KOPT-K1 (cell line): ENCODE results near the gene MYMK.

Experiments used
- H3K27ac ChIP-seq: fragments of 200-600 bp; sonication (generic); 2 replicates; pipeline ENCODE4 v1.5.1; 2016; ENCODE audit warnings: antibody characterized with exemption, mild to moderate bottlenecking, low read depth, low read length; ENCODE audit not compliant: poor library complexity, severe bottlenecking
- H3K36me3 ChIP-seq: fragments of 200-600 bp; sonication (generic); 2 replicates; pipeline ENCODE4 v1.5.1; 2017; ENCODE audit warnings: antibody characterized with exemption, mild to moderate bottlenecking, low read length, moderate library complexity; ENCODE audit not compliant: insufficient read depth
- H3K9me3 ChIP-seq: fragments of 200-600 bp; sonication (generic); 2 replicates; pipeline ENCODE4 v1.5.1; 2017; ENCODE audit warnings: antibody characterized with exemption, low read length, mild to moderate bottlenecking; ENCODE audit not compliant: insufficient read depth, poor library complexity, severe bottlenecking

MYMK gene

DNA sequence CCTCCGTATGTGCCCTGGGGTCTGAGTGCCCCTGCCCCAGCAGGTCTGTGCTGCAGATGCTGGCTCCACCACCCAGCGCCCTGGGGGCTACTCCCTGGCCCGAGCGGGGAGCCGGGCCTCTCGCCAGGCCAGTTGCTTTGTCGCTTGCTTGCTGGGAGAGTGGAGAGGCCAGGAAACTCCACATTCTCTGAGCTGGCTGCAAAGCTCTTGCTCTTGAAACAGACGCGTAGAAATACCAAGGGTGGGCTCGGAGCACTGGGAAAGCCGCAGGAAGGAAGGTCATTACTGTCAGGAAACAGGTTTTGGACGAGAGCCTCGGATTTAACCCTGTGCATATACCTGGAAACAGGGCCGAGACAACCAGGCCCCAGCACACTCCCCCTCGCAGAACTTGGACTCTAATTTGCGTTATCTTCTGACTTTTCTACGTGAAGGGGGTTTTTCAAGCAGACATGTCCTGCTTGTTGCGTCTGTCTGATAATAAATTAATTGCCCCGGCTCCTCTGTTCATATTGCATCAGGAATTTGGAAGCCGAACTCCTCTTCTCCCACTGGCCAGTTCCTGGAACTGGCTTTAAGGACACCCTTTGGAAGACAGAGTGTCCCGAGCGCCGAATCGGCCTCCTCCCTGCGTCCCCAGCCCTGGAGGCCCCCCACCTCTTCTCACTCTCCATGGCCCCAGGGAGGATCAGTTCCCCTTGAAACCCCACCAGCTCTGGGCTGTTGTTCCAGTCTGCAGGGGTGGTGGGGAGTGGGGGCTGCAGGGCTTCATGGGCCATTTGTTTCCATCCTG, 20.9 kb upstream of the MYMK start:
- H3K27ac ChIP-seq, result no peak overlapping the region
- no peaks in the 10 kb centered on the region for H3K9me3 ChIP-seq
- H3K36me3 ChIP-seq, result no peaks in the 10 kb centered on the region

DNA sequence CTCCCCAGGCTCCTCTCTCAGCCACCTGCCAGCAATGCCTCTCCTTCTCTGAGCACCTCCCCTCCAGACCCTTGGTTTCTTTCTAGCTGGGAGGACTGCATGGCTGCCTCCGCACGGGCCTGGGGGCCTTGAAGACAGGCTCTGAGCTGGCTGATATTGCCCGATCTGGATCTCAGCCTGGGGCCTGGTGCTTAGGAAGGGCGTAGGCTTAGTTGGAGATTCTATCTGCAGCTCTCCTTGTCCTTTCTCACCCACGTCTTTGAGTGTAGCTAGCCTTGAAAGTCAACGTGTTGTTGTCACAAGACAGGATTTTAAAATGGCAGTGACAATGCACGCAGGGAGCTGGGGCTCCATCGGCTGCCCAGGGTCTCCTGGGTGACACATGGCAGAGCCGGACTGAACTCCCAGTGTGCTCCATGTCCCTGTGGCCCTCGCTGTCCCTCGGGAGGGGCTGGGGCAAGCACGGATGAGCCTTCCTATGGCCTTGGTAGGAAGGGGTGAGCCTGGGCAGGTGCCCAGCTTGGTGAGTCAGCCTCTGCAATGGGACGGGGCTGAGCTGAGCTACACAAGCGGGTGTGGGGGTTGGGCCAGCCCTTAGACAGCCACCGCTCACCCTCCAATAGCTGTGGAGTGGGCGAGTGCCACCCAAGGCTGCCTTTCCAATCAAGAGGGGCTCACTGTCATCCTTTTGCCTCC, 19.2 kb upstream of the MYMK start:
- no peak overlapping the region for H3K27ac ChIP-seq
- no peaks in the 10 kb centered on the region for H3K36me3 ChIP-seq
- H3K9me3 ChIP-seq, result no peaks in the 10 kb centered on the region

DNA sequence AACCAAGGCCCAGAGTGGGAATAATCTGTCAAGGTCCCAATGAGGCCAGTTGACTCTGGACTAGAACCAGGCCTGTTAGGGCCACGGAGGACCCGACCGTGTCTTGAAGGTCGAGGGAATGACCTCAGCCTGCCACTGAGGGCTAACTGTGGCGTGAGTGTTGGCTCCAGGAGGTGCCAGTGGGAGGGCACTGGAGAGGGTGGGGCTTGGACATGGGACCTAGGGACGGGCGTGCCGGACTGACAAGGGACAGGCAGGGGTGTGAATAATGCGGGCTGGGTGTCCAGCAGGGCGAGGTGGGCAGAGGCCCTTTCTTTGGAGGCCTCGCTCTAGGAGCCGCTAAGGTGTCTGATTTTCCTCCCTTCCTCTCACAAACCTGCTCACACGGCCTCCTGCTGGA, 17.2 kb upstream of the MYMK start:
- Histone ChIP-seq H3K9me3 (no peaks in the 10 kb centered on the region), H3K36me3 (no peaks in the 10 kb centered on the region), H3K27ac (no peak overlapping the region)

DNA sequence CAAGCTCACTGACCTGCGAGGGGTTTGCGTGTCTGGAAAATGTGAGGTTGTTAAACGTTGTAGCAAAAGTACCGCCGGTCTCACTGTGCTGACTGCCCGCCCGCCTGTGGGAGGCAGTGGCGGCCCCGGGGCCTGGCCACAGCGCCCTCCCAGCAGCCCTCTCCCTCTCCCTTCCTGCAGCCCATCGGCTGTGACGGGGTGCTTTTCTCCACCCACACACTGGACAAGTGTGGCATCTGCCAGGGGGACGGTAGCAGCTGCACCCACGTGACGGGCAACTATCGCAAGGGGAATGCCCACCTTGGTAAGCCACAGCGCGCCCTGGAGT, 15.9 kb upstream of the MYMK start:
- H3K27ac ChIP-seq, result no peak overlapping the region
- H3K9me3 ChIP-seq, result no peaks in the 10 kb centered on the region
- no peaks in the 10 kb centered on the region for H3K36me3 ChIP-seq

DNA sequence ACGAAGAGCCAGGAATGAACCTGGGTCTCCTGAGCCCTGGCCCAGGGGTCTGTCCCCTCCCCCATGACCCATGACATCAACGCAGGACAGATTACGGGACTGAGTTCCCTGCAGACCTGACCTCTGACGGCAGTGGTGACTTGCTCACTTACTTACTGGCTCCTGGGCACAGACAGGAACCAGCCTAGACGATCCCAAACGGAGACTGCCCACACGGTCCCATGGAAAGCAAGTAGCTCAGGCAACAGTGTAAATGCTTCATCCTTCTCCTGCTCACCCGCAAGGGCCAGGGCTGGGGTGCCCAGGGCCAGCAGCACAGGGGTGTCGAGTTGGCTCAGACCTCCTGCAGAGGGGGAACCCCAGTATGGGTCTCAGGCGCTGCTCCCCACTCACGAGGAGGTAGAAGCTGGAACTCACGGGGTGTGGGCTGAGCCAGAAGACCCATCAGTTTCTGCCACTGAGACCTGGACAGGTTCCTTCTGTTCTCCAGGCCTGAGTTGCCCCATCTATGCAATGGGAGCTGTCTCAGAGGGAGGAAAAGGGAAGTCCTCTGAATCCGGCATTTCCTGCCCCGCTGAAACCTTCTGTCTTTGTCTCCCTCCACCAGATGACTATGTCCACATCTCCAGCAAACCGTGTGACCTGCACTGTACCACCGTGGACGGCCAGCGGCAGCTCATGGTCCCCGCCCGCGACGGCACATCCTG, 15.4 kb upstream of the MYMK start:
- Histone ChIP-seq H3K9me3 (no peaks in the 10 kb centered on the region), H3K27ac (no peak overlapping the region), H3K36me3 (no peaks in the 10 kb centered on the region)

DNA sequence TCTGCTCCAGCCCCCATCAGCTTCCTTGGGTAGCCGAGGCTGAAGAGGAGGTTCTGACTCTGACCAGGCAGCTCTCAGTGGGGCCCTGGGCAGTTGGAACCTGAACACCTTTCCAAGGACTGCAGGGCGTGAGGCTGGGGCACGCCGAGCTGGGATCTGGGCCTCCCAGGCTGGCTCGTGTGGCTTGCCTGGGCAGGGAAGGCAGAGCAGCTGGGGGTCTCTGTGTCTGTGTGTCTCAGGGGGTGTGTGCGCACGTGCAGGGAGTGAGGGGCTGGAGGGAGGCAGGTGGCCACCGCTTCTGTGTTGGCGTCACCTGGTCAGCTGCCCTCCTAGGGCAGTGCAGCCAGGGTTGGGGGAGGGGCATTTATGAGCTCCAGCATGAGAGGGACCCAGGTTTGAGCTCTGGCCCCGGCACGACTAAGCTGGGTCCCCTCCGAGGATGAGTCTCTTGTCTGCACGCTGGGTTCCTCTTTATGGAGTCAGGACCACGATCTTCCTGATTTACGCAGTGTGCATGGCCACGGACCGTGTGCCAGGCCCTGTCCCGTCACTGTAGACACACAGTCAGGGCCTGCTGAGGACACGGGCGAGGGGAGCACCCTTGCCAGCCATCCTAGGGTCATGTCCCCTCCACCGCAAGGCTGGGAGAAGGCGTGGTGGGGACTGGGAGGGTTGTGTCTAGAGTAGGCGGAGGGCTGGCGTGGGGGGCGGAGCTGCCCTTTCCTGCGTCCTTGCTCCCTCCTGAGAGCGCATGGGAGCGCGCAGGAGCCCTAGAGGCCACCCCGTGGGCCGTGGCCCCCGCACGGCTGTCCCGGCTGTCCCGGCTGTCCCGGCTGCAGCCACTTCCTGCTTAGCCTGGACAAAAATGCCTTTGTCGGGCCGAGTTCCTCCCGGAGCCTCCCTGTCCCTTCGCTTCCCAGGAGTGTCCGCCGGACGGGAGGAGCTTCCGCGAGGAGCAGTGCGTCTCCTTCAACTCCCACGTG, 14.4 kb upstream of the MYMK start:
- Histone ChIP-seq H3K9me3 (no peaks in the 10 kb centered on the region), H3K36me3 (no peaks in the 10 kb centered on the region), H3K27ac (no peak overlapping the region)

DNA sequence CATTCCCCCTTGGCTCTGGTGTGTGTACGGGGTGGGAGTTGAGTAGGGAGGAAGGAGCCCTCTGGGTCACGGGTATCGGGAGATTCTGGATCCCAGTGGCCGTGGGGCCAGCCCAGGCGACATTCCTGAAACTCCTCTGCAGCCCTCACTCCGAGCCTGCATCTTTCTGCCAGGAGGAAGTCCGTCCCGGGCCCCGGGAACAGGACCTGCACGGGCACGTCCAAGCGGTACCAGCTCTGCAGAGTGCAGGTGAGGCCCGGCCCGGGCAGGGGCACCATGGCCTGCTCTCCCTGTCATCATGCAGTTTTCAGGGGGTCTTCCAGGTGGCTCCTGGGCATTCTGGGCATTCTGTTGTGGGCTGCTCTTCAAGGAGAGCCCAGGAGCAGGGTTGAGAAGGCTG, 13.4 kb upstream of the MYMK start:
- no peak overlapping the region for H3K27ac ChIP-seq
- H3K9me3 ChIP-seq, result no peaks in the 10 kb centered on the region
- H3K36me3 ChIP-seq, result no peaks in the 10 kb centered on the region

DNA sequence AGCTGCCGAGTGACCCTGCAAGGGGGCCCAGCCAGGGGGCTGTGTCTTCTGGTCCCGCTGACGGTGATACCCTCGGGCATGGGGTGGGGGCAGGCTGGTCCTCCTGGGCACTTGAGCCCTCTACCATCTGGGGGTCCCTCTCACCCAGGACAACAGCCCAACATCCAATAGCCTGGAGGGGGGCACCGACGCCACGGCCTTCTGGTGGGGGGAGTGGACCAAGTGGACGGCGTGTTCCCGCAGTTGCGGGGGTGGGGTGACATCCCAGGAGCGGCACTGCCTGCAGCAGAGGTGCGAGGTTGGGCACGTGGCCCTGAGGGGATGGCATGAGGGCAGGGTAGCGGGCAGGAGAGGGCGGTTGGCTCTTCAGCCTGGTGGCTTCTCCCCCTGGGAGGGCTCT, 12.5 kb upstream of the MYMK start:
- Histone ChIP-seq H3K36me3 (no peaks in the 10 kb centered on the region), H3K9me3 (no peaks in the 10 kb centered on the region), H3K27ac (no peak overlapping the region)

DNA sequence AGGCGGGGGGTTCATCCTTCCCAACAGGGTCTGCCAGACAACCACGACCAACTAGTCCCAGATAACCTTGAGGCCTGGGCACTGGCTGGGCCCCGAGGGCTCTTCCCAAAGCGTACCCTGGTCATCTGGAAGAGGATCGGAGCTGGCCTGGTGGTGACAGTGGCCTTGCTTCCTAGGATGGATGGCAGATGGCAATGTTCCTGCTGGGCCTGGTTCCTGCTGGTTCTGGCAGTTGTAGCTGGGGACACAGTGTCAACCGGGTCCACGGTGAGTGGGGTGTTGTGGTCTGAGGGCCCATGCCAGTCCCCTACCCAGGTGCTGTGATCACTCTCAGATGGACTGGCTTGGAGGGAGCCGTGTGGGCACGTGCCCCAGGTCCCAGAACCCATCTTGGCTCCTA, 11.8 kb upstream of the MYMK start:
- Histone ChIP-seq H3K9me3 (no peaks in the 10 kb centered on the region), H3K36me3 (no peaks in the 10 kb centered on the region), H3K27ac (no peak overlapping the region)

DNA sequence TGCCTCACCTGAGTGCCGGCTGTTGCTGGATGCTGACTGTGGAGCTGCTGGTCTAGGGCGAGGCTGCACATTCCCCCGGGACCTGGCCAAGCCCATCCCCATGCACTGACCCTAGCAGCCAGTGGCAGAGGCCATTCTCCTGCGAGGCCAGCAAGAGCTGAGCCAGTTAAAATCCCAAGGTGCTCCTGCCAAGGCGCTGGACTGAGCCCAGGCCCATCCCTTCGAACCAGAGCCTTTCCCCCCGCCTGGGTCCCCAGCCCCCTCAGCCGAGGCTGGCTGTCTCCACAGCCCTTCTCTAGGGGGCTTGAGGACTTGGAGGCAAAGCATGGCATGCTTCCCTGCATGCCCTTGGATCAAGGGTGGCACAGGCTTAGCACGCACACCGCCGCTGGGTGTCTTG, 11.3 kb upstream of the MYMK start:
- no peaks in the 10 kb centered on the region for H3K9me3 ChIP-seq
- H3K36me3 ChIP-seq, result no peaks in the 10 kb centered on the region
- H3K27ac ChIP-seq, result no peak overlapping the region

DNA sequence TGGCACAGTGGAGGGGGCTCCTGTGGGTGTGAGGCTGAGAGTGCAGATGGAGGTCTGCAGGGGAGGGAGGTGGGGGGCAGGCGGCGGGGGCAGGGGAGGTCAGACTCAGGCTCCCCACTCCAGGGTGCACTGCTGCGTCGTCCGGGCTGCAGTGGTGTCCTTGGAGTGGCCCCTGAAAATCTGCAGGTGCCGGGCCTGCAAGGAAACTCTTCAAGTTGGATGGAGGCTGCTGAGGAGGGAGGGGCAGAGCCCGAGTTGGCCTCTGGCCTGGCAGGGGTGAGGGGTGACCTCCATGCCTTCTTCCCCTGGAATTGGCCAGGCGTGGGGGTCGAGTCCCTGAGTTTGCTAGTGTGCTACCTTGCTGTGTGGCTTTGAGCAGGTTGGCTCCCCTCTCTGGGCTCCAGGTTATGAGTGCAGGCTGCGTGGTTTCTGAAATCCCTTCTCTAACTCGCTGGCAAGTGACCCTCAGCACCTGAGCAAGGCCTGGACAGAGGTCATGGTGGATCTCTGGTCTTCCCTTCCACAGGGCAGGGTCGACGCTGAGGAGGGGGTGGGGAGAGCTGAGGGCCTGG, 10.6 kb upstream of the MYMK start:
- no peak overlapping the region for H3K27ac ChIP-seq
- no peaks in the 10 kb centered on the region for H3K36me3 ChIP-seq
- no peaks in the 10 kb centered on the region for H3K9me3 ChIP-seq

DNA sequence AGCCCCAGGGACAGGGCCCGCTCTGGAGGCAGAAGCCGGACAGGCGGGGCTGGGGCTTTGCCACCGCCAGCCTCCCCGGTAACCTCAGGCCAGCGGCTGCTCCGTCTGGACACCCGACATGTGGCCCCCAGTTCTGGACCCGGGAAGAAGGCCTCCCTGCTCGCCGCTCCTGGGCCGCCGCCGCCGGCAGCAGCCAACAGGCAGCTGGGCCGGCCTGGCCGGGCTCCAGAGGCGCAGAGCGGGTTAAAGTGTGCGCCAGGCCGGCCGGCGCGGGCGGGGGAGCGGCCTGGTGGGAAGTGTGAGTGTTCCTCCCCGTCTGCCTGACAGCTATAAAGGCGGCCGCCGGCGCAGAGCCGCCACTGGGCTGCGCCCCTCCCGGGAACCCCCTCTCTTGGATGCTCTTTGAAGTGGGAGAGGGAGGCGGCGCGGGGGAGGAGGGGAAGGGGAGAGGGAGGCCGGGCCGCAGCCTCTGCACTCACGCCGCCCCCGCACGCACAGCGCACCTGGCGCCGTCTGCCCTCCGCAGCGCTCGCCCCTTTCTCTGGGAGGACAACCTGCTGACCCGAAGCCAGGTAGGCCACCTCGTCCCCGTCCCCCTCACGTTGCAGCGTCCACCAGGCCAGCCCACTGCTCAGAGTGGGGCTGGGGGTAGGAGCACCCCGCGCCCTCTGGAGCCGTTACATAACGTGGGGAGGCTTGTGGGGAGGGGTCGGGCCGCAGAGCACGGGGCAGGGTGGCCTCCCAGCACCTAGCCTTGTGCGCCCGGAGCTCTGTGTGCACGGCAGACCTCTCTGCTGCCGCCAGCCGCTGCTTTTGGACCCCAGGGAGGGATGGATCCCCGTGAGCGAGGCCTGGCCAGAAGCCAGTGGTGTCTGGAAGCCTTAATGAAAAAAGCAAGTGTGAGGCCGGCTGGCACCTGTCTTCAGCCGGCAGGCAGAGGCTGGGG, 9.9 kb upstream of the MYMK start, which contains the start of gene ADAMTSL2:
TSS of gene ADAMTSL2 (plus strand) at position 359 of the 946 bp plus-strand sequence. CDS start 2,009 bp downstream, outside the sequence.
- H3K27ac ChIP-seq, result no peak within 1 kb of the TSS
- H3K36me3 ChIP-seq, result no peaks in the 10 kb centered on the region
- H3K9me3 ChIP-seq, result no peaks in the 10 kb centered on the region

DNA sequence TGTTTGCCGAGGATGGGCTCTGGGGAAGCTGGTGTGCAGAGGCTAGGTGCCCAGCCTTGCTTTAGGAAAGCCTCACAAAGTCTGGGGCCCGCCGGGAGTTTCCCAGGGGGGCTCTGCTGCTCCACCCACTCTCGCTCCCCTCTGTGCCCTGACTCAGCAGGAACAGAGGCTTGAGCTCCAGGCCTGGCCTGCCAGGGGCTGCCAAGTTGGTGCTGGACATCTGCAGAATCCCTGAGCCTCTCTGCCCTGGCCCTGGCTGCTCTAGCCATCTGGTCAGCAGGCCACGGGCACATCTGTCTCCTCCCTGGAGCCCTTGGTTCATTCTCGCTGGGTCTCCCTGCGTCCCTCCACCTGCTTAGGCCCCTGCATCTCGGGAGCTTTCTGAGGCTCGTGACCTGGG, 9.1 kb upstream of the MYMK start:
- no peaks in the 10 kb centered on the region for H3K9me3 ChIP-seq
- H3K27ac ChIP-seq, result no peak overlapping the region
- no peaks in the 10 kb centered on the region for H3K36me3 ChIP-seq
